GM19395 (cell line): Measurements from ENCODE around the gene GPSM3.
"Not testable (repeated sequence)": the region's sequence is repeated elsewhere in the genome, so short reads cannot be mapped to it uniquely, and the experiment has no call there.

Experiments used
- ATAC-seq: cut with Tn5 transposase; IDR thresholded peaks from one replicate; pipeline ENCODE4 v1.9.1; 2021; ENCODE audit warnings: mild to moderate bottlenecking, moderate library complexity; ENCODE audit not compliant: unreplicated experiment

GPSM3 gene

GRCh38 chr6:32203426-32204267, 11.2 kb upstream of the GPSM3 start:
- no peak for ATAC-seq

DNA sequence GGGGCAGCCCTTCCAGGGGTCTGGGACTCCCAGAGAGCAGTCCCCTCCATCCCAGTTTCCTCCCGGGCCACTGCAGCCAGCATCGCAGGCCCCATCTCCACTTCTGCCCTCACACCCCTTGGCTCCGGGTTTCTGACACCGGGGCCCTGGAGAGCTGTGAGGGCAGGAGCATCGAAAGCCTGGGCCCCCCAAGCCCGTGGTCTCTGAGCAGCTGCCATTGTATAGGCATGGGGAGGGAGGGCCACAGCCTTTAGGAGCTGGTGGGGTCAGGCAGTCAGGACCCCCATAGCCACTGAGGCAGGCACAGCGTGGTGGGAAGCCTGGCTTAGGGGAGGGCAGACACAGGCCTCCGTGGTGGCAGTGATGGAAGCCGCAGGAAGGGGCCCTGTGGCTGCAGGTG, 9.7 kb upstream of the GPSM3 start:
- no peak for ATAC-seq

- ATAC-seq = no peak
Measured at GRCh38 chr6:32200711-32201475, 8.4 kb upstream of the GPSM3 start.

DNA sequence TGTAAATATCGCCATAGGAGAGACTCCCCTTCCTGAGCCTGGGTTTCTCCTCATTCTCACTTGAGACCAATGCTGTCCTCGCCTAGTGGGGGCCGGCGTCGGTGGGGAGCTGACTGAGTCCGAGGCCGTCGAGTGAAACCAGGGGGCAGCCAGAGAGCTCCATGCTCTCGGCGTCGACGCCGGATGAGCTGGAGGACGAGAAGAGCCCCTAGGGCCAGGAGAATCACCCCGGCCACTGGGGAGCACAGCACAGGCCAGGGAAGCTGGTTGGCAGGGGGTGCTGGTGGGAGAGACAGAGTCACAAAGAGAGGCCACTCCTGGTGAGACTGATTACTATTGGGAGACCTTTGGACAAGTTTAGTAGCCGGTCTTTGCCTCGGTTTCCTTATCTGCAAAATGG, 6.4 kb upstream of the GPSM3 start:
- no peak for ATAC-seq

DNA sequence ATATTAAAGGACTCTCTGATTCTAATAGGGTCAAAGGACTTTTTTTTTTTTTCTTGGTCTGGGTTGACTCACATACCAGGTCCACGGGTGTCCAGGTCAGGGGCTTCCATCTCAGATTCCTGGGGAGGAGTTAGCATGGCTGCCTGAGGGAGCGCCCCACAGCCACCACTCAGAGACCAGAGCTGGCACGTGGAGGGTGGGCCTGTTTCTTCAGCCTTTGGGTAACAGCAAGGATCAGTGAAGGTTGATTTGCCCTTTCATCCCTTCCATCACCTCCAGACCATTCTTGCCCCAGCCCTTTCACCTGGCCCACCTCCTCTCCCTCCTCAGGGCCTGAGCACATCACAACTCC, 5.9 kb upstream of the GPSM3 start:
- ATAC-seq = no peak

DNA sequence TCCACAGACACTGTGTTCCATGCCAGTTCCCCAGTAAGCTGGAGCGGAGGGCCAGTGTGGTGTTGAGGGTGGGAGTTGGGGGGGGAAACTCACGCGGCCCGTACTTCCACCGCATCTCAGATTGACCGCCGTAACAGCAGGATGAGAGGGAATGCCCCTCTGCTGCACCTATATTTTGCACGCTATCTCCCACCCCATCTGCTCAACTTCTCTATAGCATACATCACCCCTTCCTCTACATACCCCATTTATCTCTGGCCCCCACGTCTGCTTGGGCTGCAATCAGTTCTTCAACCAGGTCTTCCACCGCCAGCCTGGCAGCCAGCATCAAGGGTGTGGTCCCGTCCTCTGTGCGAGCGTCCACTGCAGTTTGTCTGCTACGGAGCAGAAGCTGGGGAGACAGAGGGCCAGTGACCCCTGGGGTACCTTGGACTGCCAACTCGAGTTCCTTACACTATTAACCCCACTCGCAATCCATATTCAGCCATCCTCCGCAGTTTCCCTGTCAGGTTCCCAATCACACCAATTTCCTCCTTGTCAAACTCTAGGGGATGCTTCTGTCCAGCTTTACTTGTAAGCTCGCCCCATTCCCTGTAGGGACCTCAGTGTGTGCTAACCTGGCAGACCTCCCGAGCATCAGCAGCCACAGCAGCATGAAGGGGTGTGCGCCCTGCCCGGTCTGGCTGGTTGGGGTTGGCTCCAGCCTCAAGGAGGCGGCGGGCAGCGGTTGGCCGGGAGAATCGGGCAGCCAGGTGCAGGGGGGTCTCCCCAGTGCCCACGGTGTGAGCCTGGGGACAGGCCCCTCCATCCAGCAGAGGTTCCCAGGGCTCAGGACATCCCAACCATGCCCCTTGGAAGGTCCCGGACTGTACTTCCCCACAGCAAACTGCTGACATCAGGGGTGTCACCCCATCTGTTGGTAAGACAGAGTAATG, 4.5 kb upstream of the GPSM3 start:
- no peak for ATAC-seq

DNA sequence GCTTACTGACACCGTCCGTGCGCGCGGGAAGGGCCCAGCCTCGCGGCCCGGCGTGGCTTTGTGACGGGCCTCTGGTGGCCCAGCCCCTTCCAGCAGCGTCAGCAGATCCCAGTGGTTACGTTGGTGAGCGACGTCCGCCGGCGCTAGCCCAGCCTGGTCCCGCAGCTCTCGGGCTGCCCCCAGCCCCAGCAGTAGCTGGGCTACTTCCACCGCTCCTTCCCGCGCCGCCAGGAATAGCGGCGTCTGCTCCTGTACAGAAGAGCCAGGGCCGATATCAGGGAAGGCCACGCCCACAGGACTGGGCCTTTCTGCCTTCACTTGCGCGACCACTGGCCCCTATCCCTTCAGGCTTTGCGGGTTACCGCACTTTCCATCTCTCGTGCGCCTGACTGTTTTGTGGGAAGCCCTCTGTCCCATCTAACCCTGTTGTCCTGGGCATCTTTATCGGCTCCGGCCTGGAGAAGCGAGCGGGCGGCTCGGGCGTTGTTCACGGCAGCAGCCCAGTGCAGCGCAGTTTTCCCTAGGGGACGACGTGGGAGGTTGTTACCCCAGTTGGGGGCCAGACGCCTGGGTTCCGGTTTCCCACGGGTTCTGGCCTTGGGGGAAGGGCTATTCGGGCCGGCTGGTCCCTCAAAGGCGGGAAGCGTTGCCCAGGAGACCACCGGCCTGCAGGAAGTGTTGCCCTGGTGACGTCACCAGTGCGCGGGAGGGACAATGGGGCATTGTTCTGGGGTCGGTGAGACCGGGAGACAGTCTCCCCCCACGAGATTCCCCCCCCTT, 3.6 kb upstream of the GPSM3 start:
- ATAC-seq = peak; percentile 78

DNA sequence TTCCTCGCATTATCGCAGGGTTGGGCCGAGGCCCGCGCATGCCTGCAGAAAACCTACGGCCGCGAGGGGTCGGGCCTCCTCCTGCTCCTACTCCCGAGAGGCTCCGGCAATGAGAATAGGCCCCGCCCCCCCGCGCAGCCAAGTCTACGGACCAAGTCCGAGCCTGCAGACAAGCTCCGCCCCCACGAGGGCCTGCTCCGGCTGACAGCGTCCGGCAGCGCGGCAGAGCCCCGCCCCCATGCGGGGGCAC, 3.1 kb upstream of the GPSM3 start:
- ATAC-seq = no peak

GRCh38 chr6:32194825-32195651, 2.6 kb upstream of the GPSM3 start:
- peak; percentile 69 for ATAC-seq

- no peak for ATAC-seq
Measured at GRCh38 chr6:32194388-32194787, 1.9 kb upstream of the GPSM3 start.

DNA sequence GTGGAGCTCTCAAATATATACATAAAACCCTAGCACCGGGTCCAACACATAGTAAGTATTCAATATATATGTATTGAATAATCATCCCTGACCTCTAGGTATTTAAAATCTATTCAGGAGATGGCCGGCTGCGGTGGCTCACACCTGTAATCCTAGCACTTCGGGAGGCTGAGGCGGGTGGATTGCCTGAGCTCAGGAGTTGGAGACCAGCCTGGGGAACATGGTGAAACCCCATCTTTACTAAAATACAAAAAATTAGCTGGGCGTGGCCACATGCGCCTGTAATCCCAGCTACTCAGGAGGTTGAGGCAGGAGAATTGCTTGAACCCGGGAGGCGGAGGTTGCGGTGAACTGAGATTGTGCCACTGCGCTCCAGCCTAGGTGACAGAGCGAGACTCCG, 653 bp upstream of the GPSM3 start:
- not testable (repeated sequence) for ATAC-seq

GRCh38 chr6:32191696-32192607, 491 bp downstream of the GPSM3 start:
- no peak for ATAC-seq

DNA sequence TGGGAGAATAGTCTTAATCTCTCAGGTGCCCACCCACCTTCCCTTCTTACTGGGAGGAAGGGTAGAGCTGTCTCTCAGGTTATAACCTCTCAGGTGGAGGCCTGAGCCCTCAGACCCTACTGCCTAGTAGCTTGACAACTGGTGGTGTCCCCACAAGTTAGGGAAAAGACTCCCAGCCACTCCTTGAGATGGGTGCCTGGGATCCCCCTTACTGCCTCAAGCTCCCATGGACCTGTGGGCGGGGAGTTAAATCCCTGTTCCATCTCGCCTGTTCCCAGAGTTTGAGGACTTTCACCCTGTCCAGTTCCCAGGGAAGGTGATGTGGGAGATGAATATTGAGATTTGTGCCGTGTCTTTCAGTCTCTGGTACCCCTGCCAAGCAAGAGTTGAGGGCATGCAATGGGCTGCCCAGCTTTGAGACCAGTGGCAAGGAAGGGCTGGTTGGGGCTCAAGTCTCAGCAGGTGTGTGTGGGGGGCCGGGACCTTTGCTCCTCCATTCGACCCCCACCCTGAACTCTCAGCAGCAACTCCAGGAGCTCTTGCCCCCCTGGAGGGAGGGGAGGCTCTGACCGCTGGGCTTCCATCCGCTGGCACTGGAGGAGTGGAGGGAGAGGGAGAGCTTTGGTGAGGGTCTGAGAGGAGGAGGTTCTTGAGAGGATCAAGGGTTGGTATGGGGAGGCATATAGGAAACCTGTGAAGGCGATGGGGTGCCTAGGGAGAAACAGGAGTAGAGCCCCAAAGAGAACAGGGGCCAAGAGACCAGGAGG, 1.3 kb downstream of the GPSM3 start:
- ATAC-seq = no peak

DNA sequence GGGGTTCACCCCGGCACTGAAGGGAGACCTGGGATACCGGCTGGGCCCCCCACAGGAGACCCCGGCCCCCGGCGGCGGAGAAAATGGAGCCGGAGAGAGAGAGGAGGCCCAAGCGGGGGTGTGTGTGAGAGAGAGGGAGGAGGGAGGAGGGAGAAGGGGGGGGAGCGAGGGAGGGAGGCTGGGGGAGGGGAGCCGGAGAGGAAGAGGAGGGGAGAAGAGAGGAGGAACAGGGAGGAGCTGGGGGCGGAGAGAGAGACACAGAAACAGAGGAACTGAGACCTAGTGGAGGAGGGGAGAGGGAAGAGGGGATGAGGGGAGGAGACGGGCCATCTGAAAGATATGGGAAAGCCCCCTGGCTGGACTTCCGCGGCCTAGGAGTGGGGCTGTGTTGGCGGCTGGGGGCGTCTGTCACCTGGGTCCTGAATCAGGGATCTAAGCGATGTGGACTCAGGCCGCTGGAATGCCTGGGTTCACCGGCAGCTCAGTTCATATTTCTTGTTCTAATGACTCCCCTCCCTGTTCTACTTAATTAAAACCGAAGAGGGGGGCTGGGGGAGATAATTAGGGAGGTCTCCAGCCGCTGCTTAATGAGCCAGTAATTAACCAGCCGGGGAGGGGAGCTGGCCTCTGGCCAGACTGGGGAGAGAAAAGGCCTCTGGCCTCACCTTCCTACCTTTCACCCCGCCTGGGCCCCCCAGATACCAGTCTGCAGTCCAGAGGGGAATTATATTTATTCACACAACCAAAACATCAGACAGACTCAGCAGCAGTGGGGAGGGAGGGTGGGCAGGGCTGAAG, 2.2 kb downstream of the GPSM3 start, which contains the start of gene PBX2:
Gene PBX2, minus strand, starts transcription at position 149 of the 798 bp plus-strand sequence. CDS start 287 bp downstream, outside the sequence.
- ATAC-seq = no peak

DNA sequence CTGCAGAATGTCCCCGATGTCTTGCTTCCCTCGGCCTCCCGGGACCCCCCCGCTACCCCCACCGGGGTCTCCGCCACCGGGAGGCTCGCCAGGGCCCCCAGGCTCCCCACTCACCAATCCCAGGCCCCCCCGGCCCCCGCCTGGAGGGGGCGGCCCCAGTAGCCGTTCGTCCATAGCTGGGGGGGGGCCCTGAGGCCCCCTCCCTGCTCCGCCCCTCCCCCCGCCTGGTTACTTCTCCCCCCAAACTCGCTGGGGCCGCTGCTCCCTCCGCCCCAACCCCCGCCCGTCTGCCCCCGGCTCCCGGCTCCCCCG, 2.7 kb downstream of the GPSM3 start:
- no peak for ATAC-seq

DNA sequence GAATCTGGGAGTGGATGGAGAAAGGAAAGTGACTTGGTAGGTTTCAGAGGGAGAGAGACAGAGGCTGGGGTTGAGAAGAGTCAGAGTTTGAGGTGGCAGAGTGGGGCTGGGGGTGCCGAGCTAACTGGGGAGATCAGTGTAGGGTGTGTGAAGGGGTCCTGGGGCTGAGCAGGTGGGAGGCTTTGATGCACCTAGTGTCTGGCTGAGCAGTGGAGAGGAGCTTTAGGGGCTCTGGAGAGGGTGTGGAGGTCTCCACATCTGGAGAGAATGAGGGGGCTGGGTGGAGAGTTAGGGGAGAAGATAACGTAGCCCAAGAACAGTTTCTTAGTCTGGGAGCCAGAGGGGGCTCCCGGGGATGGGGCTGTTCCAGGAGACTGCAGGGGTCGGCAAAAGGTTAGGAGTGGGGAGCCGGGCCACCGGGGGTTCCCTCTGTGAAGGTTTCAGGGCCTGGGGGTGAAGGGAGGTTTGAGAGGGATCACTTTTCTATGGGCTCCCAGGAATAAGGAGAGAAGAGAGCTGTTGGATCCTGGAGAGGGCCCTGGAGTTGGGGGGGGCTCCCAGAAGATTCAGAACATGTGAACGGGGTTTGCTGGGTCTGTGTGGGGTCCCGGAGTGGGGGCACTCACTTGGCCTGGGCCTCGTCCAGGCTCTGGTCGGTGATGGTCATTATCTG, 3.2 kb downstream of the GPSM3 start:
- no peak for ATAC-seq
